HepG2 (cell line): Measurements from ENCODE around the gene WDR73. TPM values are rescaled to one million over a fixed set of nuclear protein-coding genes. Genes with fewer than 3 reads are reported as not detected.

ENCODE experiments used
- CCDC6 ChIP-seq: sonication (generic); formaldehyde crosslinking; IDR thresholded peaks from 2 replicates; pipeline ENCODE4 v1.8.1; 2022; ENCODE audit warnings: mild to moderate bottlenecking, missing genetic modification reagents, moderate library complexity
- EZH2 ChIP-seq: conservative IDR thresholded peaks from 2 replicates; pipeline ENCODE4 v1.6.1; 2012; ENCODE audit warnings: mild to moderate bottlenecking, low read depth, low read length, moderate library complexity
- HNRNPH1 ChIP-seq: fragments of 200-400 bp; formaldehyde crosslinking; optimal IDR thresholded peaks from 2 replicates; pipeline ENCODE3; 2017; ENCODE audit warnings: mild to moderate bottlenecking, low read depth, low read length
- HNRNPLL ChIP-seq: fragments of 200-400 bp; formaldehyde crosslinking; IDR thresholded peaks from 2 replicates; pipeline ENCODE4 v1.6.1; 2017; ENCODE audit warnings: mild to moderate bottlenecking, low read depth, low read length; ENCODE audit not compliant: poor library complexity, severe bottlenecking
- IKZF1 ChIP-seq: fragments of 450-650 bp; IDR thresholded peaks from 2 replicates; pipeline ENCODE4 v1.7.1; 2016
- KLF9 ChIP-seq: IDR thresholded peaks from 2 replicates; pipeline ENCODE4 v1.6.1; 2016; ENCODE audit warnings: low read depth
- MAFK ChIP-seq, 2 experiments: IDR thresholded peaks in 1 of 2; conservative IDR thresholded peaks in 1 of 2; 2 replicates each; pipeline ENCODE4 v1.6.1; 2011; ENCODE audit warnings: improper control_type of control experiment in 2 of 2, low read length in 2 of 2
- MTF1 ChIP-seq: sonication (generic); formaldehyde crosslinking; IDR thresholded peaks from 2 replicates; pipeline ENCODE4 v1.5.0; 2020; ENCODE audit warnings: missing genetic modification reagents
- ONECUT2 ChIP-seq: sonication (generic); formaldehyde crosslinking; IDR thresholded peaks from 2 replicates; pipeline ENCODE4 v1.4.0; 2020; ENCODE audit warnings: missing genetic modification reagents
- RBAK ChIP-seq: sonication (generic); formaldehyde crosslinking; IDR thresholded peaks from 2 replicates; pipeline ENCODE4 v1.5.1; 2020; ENCODE audit warnings: mild to moderate bottlenecking, missing genetic modification reagents
- RCOR2 ChIP-seq: IDR thresholded peaks from 2 replicates; pipeline ENCODE4 v1.6.1; 2016; ENCODE audit warnings: missing biosample characterization, missing genetic modification reagents
- RFX5 ChIP-seq: IDR thresholded peaks from 2 replicates; pipeline ENCODE4 v1.6.1; 2011; ENCODE audit warnings: low read depth, low read length, improper control_type of control experiment
- SALL1 ChIP-seq: sonication (generic); formaldehyde crosslinking; IDR thresholded peaks from 2 replicates; pipeline ENCODE4 v1.8.0; 2022; ENCODE audit warnings: mild to moderate bottlenecking, missing genetic modification reagents
- SMAD3 ChIP-seq: sonication (generic); formaldehyde crosslinking; IDR thresholded peaks from 2 replicates; pipeline ENCODE4 v1.4.0; 2020; ENCODE audit warnings: missing genetic modification reagents
- SNAPC5 ChIP-seq: sonication (generic); formaldehyde crosslinking; IDR thresholded peaks from 2 replicates; pipeline ENCODE4 v1.8.1; 2023; ENCODE audit warnings: mild to moderate bottlenecking, missing genetic modification reagents, borderline replicate concordance
- XBP1 ChIP-seq: sonication (generic); formaldehyde crosslinking; IDR thresholded peaks from 2 replicates; pipeline ENCODE4 v1.5.0; 2020; ENCODE audit warnings: missing genetic modification reagents
- ZNF224 ChIP-seq: sonication (generic); formaldehyde crosslinking; IDR thresholded peaks from 2 replicates; pipeline ENCODE4 v1.5.0; 2020; ENCODE audit warnings: mild to moderate bottlenecking, missing genetic modification reagents
- ZNF333 ChIP-seq: sonication (generic); formaldehyde crosslinking; IDR thresholded peaks from 2 replicates; pipeline ENCODE4 v1.4.0; 2020; ENCODE audit warnings: mild to moderate bottlenecking, missing genetic modification reagents, borderline replicate concordance
- ZNF766 ChIP-seq: sonication (generic); formaldehyde crosslinking; IDR thresholded peaks from 2 replicates; pipeline ENCODE4 v1.5.0; 2020; ENCODE audit warnings: missing genetic modification reagents, borderline replicate concordance
- ZNF777 ChIP-seq: sonication (generic); formaldehyde crosslinking; IDR thresholded peaks from 2 replicates; pipeline ENCODE4 v1.4.0; 2020; ENCODE audit warnings: missing genetic modification reagents
- ZSCAN31 ChIP-seq: sonication (generic); formaldehyde crosslinking; IDR thresholded peaks from 2 replicates; pipeline ENCODE4 v1.5.0; 2020; ENCODE audit warnings: low read depth, mild to moderate bottlenecking, missing genetic modification reagents
- polyA plus RNA-seq, 8 experiments: library from polyadenylated mRNA; depleted of rRNA in 3 of 8; stranded (reverse) in 7 of 8; unstranded in 1 of 8; fragments of >200 nt; fragmentation: Illumina TruSeq in 4 of 8; extraction: Trizol in 4 of 8; gene quantifications; 2 replicates each; pipeline versions ENCODE4 v1.2.1 to v1.2.3, GENCODE V29; 2011 to 2016; ENCODE audit warnings: low read depth in 4 of 8, missing spikeins in 1 of 8, mixed read lengths in 1 of 8; ENCODE audit not compliant: insufficient read depth in 1 of 8
- total RNA-seq, 5 experiments: library from RNA; depleted of rRNA; stranded (reverse); fragments of >200 nt; fragmentation: Illumina TruSeq; extraction: Trizol; gene quantifications; 2 replicates each; pipeline ENCODE4 v1.2.3, GENCODE V29; 2016; ENCODE audit warnings: low read depth in 1 of 5
- TF ChIP-seq, protein P1 (sequence below): sonication (generic); formaldehyde crosslinking; IDR thresholded peaks from 2 replicates; pipeline ENCODE4 v1.5.1; 2020; ENCODE audit warnings: mild to moderate bottlenecking, missing genetic modification reagents
- TF ChIP-seq, protein P2 (sequence below): sonication (generic); formaldehyde crosslinking; conservative IDR thresholded peaks from 2 replicates; pipeline ENCODE4 v1.4.0; 2020; ENCODE audit warnings: missing genetic modification reagents
- TF ChIP-seq, protein P3 (sequence below): sonication (generic); formaldehyde crosslinking; IDR thresholded peaks from 2 replicates; pipeline ENCODE4 v1.8.0; 2022; ENCODE audit warnings: mild to moderate bottlenecking, missing genetic modification reagents
- TF ChIP-seq, protein P4 (sequence below): sonication (generic); formaldehyde crosslinking; IDR thresholded peaks from 2 replicates; pipeline ENCODE4 v1.5.1; 2020; ENCODE audit warnings: missing genetic modification reagents, mild to moderate bottlenecking, borderline replicate concordance

WDR73 gene
- total and polyA plus RNA-seq, 2 of the 13 experiments (the other 11 are each of a cell fraction or from before 2014, with no cell fraction given), result 20.0 to 35.5 TPM

- TF ChIP-seq HNRNPH1 (no peak), ZNF224 (CRISPR knock-in tag) (no peak), XBP1 (CRISPR knock-in tag) (no peak), EZH2 (no peak), SNAPC5 (CRISPR knock-in tag) (no peak), KLF9 (no peak), CCDC6 (CRISPR knock-in tag) (no peak), MAFK (conservative IDR thresholded peaks at IDR 0.05 in 1 of 2, IDR thresholded peaks at IDR 0.05 in 1 of 2; ENCODE audit: low read length in 2 of 2) (no peak), ZNF777 (CRISPR knock-in tag) (no peak), SMAD3 (CRISPR knock-in tag) (no peak), IKZF1 (no peak), HNRNPLL (no peak), SALL1 (CRISPR knock-in tag) (peak; percentile 68; the same call in 1 of the 2 replicates), MTF1 (CRISPR knock-in tag) (no peak), ZSCAN31 (no peak), ZNF333 (CRISPR knock-in tag) (no peak), RBAK (CRISPR knock-in tag) (no peak), ZNF766 (CRISPR knock-in tag) (no peak), ONECUT2 (CRISPR knock-in tag) (no peak), RFX5 (no peak), RCOR2 (CRISPR knock-in tag) (no peak)
- TF ChIP-seq, protein P1, sequence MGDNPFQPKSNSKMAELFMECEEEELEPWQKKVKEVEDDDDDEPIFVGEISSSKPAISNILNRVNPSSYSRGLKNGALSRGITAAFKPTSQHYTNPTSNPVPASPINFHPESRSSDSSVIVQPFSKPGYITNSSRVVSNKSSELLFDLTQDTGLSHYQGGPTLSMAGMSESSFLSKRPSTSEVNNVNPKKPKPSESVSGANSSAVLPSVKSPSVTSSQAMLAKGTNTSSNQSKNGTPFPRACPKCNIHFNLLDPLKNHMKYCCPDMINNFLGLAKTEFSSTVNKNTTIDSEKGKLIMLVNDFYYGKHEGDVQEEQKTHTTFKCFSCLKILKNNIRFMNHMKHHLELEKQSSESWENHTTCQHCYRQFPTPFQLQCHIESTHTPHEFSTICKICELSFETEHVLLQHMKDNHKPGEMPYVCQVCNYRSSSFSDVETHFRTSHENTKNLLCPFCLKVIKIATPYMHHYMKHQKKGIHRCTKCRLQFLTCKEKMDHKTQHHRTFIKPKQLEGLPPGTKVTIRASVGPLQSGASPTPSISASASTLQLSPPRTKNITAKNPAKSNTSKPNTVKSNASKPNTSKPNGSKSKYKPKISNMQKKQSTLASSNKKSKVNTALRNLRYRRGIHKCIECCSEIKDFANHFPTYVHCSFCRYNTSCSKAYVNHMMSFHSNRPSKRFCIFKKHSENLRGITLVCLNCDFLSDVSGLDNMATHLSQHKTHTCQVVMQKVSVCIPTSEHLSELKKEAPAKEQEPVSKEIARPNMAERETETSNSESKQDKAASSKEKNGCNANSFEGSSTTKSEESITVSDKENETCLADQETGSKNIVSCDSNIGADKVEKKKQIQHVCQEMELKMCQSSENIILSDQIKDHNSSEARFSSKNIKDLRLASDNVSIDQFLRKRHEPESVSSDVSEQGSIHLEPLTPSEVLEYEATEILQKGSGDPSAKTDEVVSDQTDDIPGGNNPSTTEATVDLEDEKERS (CRISPR knock-in tag), result no peak
- TF ChIP-seq, protein P2, sequence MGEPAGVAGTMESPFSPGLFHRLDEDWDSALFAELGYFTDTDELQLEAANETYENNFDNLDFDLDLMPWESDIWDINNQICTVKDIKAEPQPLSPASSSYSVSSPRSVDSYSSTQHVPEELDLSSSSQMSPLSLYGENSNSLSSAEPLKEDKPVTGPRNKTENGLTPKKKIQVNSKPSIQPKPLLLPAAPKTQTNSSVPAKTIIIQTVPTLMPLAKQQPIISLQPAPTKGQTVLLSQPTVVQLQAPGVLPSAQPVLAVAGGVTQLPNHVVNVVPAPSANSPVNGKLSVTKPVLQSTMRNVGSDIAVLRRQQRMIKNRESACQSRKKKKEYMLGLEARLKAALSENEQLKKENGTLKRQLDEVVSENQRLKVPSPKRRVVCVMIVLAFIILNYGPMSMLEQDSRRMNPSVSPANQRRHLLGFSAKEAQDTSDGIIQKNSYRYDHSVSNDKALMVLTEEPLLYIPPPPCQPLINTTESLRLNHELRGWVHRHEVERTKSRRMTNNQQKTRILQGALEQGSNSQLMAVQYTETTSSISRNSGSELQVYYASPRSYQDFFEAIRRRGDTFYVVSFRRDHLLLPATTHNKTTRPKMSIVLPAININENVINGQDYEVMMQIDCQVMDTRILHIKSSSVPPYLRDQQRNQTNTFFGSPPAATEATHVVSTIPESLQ (CRISPR knock-in tag), result no peak
- TF ChIP-seq, protein P3, sequence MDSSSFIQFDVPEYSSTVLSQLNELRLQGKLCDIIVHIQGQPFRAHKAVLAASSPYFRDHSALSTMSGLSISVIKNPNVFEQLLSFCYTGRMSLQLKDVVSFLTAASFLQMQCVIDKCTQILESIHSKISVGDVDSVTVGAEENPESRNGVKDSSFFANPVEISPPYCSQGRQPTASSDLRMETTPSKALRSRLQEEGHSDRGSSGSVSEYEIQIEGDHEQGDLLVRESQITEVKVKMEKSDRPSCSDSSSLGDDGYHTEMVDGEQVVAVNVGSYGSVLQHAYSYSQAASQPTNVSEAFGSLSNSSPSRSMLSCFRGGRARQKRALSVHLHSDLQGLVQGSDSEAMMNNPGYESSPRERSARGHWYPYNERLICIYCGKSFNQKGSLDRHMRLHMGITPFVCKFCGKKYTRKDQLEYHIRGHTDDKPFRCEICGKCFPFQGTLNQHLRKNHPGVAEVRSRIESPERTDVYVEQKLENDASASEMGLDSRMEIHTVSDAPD (CRISPR knock-in tag), result no peak
- TF ChIP-seq, protein P4, sequence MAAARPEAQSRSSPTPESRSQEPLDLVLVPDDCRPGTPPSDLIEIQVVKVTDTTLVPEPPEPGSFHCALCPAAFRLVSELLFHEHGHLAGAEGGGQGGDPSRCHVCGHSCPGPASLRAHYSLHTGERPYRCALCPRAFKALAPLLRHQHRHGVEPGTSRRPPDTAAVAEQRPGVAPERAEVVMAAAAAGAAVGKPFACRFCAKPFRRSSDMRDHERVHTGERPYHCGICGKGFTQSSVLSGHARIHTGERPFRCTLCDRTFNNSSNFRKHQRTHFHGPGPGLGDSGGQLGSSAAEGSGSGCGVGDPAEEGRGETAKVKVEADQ (CRISPR knock-in tag), result 0 out of 2 replicates have a peak, but pooled peaks have one; percentile 21
Observed at GRCh38 chr15:84594617-84595290, 59.3 kb downstream of the WDR73 start (continued).
